ENCODE measurements around the gene LRP10. TPM values are rescaled to one million over a fixed set of nuclear protein-coding genes. Genes with fewer than 3 reads are reported as not detected.

Gene LRP10
- total and polyA plus RNA-seq, 12 donors: 10.3 to 101 (median 48.0) TPM

DNA sequence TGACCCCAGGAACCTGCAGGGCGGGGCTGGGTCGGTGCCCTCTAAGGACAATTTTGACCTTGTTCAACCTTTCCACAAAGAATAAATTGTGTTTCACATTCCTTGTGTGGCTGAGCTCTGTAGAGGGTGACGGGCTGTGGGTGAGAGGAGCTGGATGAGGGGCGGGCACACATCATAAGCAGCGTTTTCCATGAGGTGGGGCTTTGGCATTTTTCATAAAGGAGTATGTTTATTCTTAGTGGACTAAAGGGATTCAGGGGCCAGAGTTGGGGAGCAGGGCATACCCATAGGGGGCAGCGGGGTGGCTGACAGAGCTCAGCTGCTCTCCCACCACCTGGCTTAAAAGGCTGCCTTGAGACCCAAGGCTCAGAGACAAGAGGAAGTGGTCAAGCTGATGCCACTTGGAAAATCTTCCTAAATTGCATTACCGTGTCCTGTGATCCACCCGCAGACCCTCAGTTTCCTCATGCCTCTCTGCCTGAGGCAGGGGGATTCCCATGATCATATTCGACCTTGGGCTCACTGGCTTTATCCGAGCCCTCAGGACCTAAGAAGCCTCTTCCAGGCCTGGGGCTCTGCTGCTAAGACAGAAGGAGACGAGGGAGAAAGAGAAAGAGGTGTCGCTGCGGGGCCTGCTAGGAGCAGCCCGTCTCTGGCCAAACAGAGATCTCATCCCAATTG is 23.7 kb upstream of the LRP10 start:
- H3K36me3 ChIP-seq: peaks cover 0 to 44% (median 29%) of the 10 kb centered on the region in 9 donors
- no peaks in the 10 kb centered on the region for H3K27me3 ChIP-seq
- 43 to 55% methylated on average over 14 of the region's 14 CpGs for WGBS, 2 donors
- DNase-seq: no peak
- peak overlapping the region in 3 of 10 donors; percentile 1 to 8 (median 7) for H3K4me3 ChIP-seq
- no peak for TF ChIP-seq CTCF (IDR thresholded peaks at IDR 0.05)
- H3K9me3 ChIP-seq: no peaks in the 10 kb centered on the region
- H3K27ac ChIP-seq: peak overlapping the region in 9 of 10 donors; percentile 55 to 92 (median 79)
- ATAC-seq: no peak
- H3K4me1 ChIP-seq: peaks cover 19 to 73% (median 61%) of the 10 kb centered on the region in 9 donors
- intact Hi-C loops (cut with DNase I): no loop called here

DNA sequence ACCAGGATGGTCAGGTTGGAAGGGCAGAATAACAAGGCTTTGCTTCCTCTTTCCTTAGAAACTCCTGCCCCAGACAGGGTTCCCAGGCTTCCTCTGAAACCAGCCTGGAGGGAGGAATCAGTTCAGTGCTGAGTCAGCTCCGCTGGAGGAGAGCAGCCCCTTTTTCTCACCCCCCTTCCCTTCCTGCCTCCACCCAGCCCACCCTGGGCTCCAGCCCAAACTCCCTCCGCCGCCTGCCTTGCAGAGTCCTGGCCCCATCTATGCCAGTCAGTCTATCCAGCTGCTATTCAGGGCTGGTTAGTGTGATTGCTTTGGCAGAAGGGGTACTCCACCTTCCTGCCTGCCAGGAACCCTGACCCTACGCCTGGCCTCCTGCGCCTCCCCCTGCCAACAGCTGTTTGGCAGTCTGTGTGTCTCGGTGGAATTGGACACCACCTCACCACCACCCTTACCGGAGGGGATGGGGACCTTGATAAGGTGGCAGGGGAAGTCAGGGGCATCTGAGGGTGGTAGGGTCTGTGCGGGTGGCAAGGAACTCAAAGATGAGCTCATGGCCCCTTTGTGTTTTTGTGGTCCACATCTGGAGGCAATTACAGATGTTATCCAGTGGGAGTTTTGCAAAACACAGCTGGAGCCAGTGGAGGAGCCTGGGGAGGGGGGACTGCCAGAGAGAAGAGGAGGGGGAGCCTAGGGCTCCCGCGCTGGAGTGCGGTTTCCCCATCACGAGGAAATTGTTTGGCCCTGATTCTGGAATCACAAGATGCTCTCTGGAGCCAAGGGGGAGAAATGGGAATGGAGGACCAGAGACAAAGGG is 23.0 kb upstream of the LRP10 start:
- DNase-seq: peak; percentile 76 to 78
- Histone ChIP-seq H3K4me3 (peak overlapping the region in 5 of 10 donors; percentile 1 to 19 (median 8)), H3K27ac (peak overlapping the region; percentile 39 to 92 (median 78)), H3K27me3 (no peaks in the 10 kb centered on the region), H3K4me1 (peaks cover 19 to 81% (median 61%) of the 10 kb centered on the region in 9 donors), H3K9me3 (no peaks in the 10 kb centered on the region), H3K36me3 (peaks cover 0 to 36% (median 22%) of the 10 kb centered on the region in 9 donors)
- TF ChIP-seq CTCF (IDR thresholded peaks at IDR 0.05): no peak
- 8 to 11% methylated on average over 12 of the region's 12 CpGs for WGBS, 2 donors
- intact Hi-C loops (cut with DNase I): no loop called here
- ATAC-seq: peak; percentile 33 to 71 (median 58)

DNA sequence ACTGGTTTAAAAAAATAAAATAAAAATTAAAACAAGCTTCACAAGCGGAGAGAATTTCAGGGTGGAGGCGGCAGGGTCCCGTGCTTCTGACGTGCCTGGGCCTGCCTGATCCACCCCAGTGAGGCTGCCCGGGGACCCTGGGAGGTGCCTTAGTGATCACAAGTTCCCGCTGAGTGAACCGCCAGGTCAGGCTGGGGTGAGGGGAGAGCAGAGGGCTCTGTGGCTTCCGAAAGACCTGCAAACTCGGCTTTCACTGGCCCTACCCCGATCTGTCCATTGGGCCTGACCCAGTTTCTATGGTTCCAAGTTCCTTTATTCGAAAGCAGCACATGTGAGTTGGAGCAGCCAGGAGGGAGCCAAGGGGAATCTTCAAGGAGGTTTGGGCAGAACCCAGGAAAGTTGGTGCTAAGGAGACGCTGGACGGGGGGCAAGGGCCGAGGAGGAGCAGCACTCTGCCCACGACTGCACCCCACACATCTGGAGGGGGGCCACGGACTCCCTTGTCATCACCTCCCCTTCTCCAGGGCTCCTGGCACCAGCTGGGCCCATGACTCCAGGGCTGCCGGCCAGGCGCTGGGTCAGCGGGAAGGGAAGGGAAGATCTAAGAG is 22.2 kb upstream of the LRP10 start:
- H3K4me3 ChIP-seq: peak overlapping the region in 3 of 10 donors; percentile 8 to 19 (median 16)
- H3K4me1 ChIP-seq: peaks cover 19 to 82% (median 61%) of the 10 kb centered on the region in 9 donors
- no peaks in the 10 kb centered on the region for H3K27me3 ChIP-seq
- peak in 7 of 8 donors; percentile 1 to 31 (median 10) for ATAC-seq
- peak; percentile 45 to 68 for DNase-seq
- H3K36me3 ChIP-seq: peaks cover 0 to 29% (median 19%) of the 10 kb centered on the region in 9 donors
- intact Hi-C loops (cut with DNase I): no loop called here
- WGBS, 2 donors: 49 to 54% methylated on average over 19 of the region's 19 CpGs
- no peak for TF ChIP-seq CTCF (IDR thresholded peaks at IDR 0.05)
- peak overlapping the region in 9 of 10 donors; percentile 39 to 92 (median 79) for H3K27ac ChIP-seq
- no peaks in the 10 kb centered on the region for H3K9me3 ChIP-seq

Measured in heart right ventricle (tissue), 16 donors.